GM19397 (cell line): ENCODE results near the gene KRTAP10-9.
"Not testable (repeated sequence)": the region's sequence is repeated elsewhere in the genome, so short reads cannot be mapped to it uniquely, and the experiment has no call there.

Experiments
- ATAC-seq: cut with Tn5 transposase; IDR thresholded peaks from one replicate; pipeline ENCODE4 v1.9.1; 2021; ENCODE audit warnings: mild to moderate bottlenecking, moderate library complexity; ENCODE audit not compliant: unreplicated experiment

The KRTAP10-9 gene

GRCh38 chr21:44638506-44639330, 11.8 kb downstream of the KRTAP10-9 start:
- ATAC-seq: not testable (repeated sequence)

- ATAC-seq: no peak
These were observed 12.4 kb downstream of the KRTAP10-9 start for GRCh38 chr21:44639331-44639655.

- ATAC-seq: no peak
These were observed 13.9 kb downstream of the KRTAP10-9 start for GRCh38 chr21:44640761-44641160.

GRCh38 chr21:44643741-44644310, 16.9 kb downstream of the KRTAP10-9 start:
- ATAC-seq: no peak

- no peak for ATAC-seq
These were observed 18.0 kb downstream of the KRTAP10-9 start for GRCh38 chr21:44644878-44645277.

- not testable (repeated sequence) for ATAC-seq
These were observed 19.7 kb downstream of the KRTAP10-9 start, which contains the start of gene KRTAP10-11 for GRCh38 chr21:44646366-44647221. Gene KRTAP10-11 (plus strand): TSS chr21:44646414. CDS start chr21:44646459, 45 bp downstream.

- no peak for ATAC-seq
These were observed 20.3 kb downstream of the KRTAP10-9 start for GRCh38 chr21:44647222-44647552.

- no peak for ATAC-seq
These were observed 21.8 kb downstream of the KRTAP10-9 start for GRCh38 chr21:44648557-44649311.

- ATAC-seq: no peak
These were observed 22.7 kb downstream of the KRTAP10-9 start for GRCh38 chr21:44649521-44650100.

- ATAC-seq: no peak
These were observed 23.5 kb downstream of the KRTAP10-9 start for GRCh38 chr21:44650265-44650972.

GRCh38 chr21:44650973-44651675, 24.2 kb downstream of the KRTAP10-9 start:
- no peak for ATAC-seq

- no peak for ATAC-seq
These were observed 26.2 kb downstream of the KRTAP10-9 start for GRCh38 chr21:44653123-44653522.

GRCh38 chr21:44653656-44654575, 27.0 kb downstream of the KRTAP10-9 start:
- no peak for ATAC-seq

- no peak for ATAC-seq
These were observed 27.8 kb downstream of the KRTAP10-9 start, which contains the start of gene KRTAP12-4 for GRCh38 chr21:44654576-44655175. Gene KRTAP12-4 (minus strand): TSS chr21:44654659. CDS start chr21:44654614, 45 bp downstream.

GRCh38 chr21:44656868-44657267, 30.0 kb downstream of the KRTAP10-9 start:
- ATAC-seq: no peak

GRCh38 chr21:44657635-44658540, 31.0 kb downstream of the KRTAP10-9 start, which contains the start of gene KRTAP12-3:
Gene KRTAP12-3 (plus strand): TSS chr21:44657932. CDS start chr21:44657980, 48 bp downstream.
- ATAC-seq: no peak

GRCh38 chr21:44658541-44658910, 31.6 kb downstream of the KRTAP10-9 start:
- ATAC-seq: no peak
